Type B pancreatic cell (in vitro differentiated cells): ENCODE measurements around the gene GRIK5. TPM values are rescaled to one million over a fixed set of nuclear protein-coding genes. Genes with fewer than 3 reads are reported as not detected.

Experiments used
- DNase-seq: peaks from one replicate; pipeline ENCODE4 v3.0.0; 2021; ENCODE audit warnings: mixed read lengths; ENCODE audit not compliant: unreplicated experiment; ENCODE audit errors: extremely low spot score
- H3K27ac Mint-ChIP-seq: 2 replicates; pipeline ENCODE4 v1.8.0; 2021; ENCODE audit warnings: mild to moderate bottlenecking, mixed read lengths
- H3K27me3 Mint-ChIP-seq: 2 replicates; pipeline ENCODE4 v1.8.0; 2021; ENCODE audit warnings: mixed read lengths
- H3K36me3 Mint-ChIP-seq: 2 replicates; pipeline ENCODE4 v1.8.0; 2021; ENCODE audit warnings: mixed read lengths
- H3K4me1 Mint-ChIP-seq: one replicate; pipeline ENCODE4 v1.8.0; 2021; ENCODE audit warnings: mixed read lengths; ENCODE audit not compliant: unreplicated experiment
- H3K4me3 Mint-ChIP-seq: 2 replicates; pipeline ENCODE4 v1.8.0; 2021; ENCODE audit warnings: mild to moderate bottlenecking, mixed read lengths
- H3K9me3 Mint-ChIP-seq: 2 replicates; pipeline ENCODE4 v1.8.0; 2021; ENCODE audit warnings: mixed read lengths
- CTCF ChIP-seq: fragments of 200-600 bp; sonication (generic); conservative IDR thresholded peaks from 2 replicates; pipeline ENCODE4 v1.5.0; 2021; ENCODE audit warnings: antibody characterized with exemption, mild to moderate bottlenecking
- total RNA-seq: library from RNA; stranded (reverse); gene quantifications from 2 replicates; pipeline ENCODE4 v1.2.1, GENCODE V29; 2021; ENCODE audit warnings: low replicate concordance

Gene GRIK5
- total RNA-seq, 1 donor from 2014 or later, result 5.8 TPM

GRCh38 chr19:41991025-41991424, 79.0 kb downstream of the GRIK5 start:
- no peak for TF ChIP-seq CTCF
- H3K4me3 Mint-ChIP-seq, result no peak overlapping the region
- H3K9me3 Mint-ChIP-seq, result no peaks in the 10 kb centered on the region
- DNase-seq, result no peak
- no peak overlapping the region for H3K27ac Mint-ChIP-seq
- peaks cover 35% of the 10 kb centered on the region for H3K27me3 Mint-ChIP-seq
- H3K4me1 Mint-ChIP-seq, result peaks cover 10% of the 10 kb centered on the region
- no peaks in the 10 kb centered on the region for H3K36me3 Mint-ChIP-seq

GRCh38 chr19:41990615-41991014, 79.4 kb downstream of the GRIK5 start:
- H3K9me3 Mint-ChIP-seq, result no peaks in the 10 kb centered on the region
- H3K4me3 Mint-ChIP-seq, result no peak overlapping the region
- peaks cover 31% of the 10 kb centered on the region for H3K27me3 Mint-ChIP-seq
- DNase-seq, result no peak
- no peaks in the 10 kb centered on the region for H3K36me3 Mint-ChIP-seq
- H3K27ac Mint-ChIP-seq, result no peak overlapping the region
- H3K4me1 Mint-ChIP-seq, result peaks cover 9% of the 10 kb centered on the region
- no peak for TF ChIP-seq CTCF

DNA sequence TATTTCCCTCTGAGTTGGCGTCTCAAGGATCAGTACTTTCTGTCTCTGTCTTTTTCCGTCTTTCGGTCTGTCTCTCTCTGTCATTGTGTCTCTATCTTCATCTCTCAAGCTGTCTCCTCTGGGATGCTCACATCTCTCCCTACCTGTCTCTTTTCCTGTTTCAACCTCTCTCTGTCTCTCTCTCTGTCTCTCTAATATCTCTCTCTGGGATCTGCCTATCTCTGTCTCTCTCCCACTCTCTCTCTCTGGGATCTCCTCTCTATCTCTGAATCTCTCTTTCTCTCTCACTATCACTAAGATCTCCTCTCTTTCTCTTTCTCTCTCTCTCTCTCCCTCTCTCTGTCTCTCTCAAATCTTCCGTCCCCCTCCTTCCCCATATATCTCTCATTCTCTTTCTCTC, 80.0 kb downstream of the GRIK5 start:
- Mint-ChIP-seq H3K4me1 (peaks cover 4% of the 10 kb centered on the region), H3K36me3 (no peaks in the 10 kb centered on the region), H3K27me3 (peaks cover 25% of the 10 kb centered on the region), H3K27ac (no peak overlapping the region), H3K9me3 (no peaks in the 10 kb centered on the region), H3K4me3 (no peak overlapping the region)
- DNase-seq, result no peak
- no peak for TF ChIP-seq CTCF

GRCh38 chr19:41988947-41989346, 81.1 kb downstream of the GRIK5 start:
- H3K27me3 Mint-ChIP-seq, result peaks cover 19% of the 10 kb centered on the region

GRCh38 chr19:41987141-41987860, 82.7 kb downstream of the GRIK5 start:
- DNase-seq, result no peak
- Mint-ChIP-seq H3K4me3 (no peak overlapping the region), H3K27me3 (peaks cover 6% of the 10 kb centered on the region), H3K9me3 (no peaks in the 10 kb centered on the region), H3K4me1 (no peaks in the 10 kb centered on the region), H3K27ac (no peak overlapping the region), H3K36me3 (no peaks in the 10 kb centered on the region)
- no peak for TF ChIP-seq CTCF

More at GRCh38 chr19:41988947-41989346, 81.1 kb downstream of the GRIK5 start:
- Mint-ChIP-seq H3K36me3 (no peaks in the 10 kb centered on the region), H3K9me3 (no peaks in the 10 kb centered on the region), H3K4me1 (peaks cover 4% of the 10 kb centered on the region), H3K27ac (no peak overlapping the region), H3K4me3 (no peak overlapping the region)
- no peak for TF ChIP-seq CTCF
- DNase-seq, result no peak

DNA sequence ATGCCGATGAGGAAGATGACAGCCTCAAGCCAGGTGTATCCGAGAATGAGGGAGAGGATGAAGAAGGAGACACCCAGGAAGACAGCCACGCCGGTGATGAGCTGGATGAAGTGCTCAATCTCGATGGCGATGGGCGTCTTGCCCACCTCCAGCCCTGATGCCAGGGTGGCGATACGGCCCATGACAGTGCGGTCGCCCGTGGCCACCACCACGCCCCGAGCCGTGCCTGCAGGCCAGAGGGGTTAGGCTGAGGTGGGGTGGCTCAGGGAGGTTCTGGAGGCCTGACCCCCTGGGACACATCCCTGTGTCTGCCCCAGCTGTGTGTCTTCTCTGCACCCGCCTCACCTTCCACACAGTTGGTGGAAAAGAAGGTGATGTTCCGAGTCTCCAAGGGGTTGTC, 85.0 kb downstream of the GRIK5 start:
- no peak for DNase-seq
- H3K27ac Mint-ChIP-seq, result no peak overlapping the region

More for the DNA sequence above, 85.0 kb downstream of the GRIK5 start:
- Mint-ChIP-seq H3K4me3 (no peak overlapping the region), H3K36me3 (no peaks in the 10 kb centered on the region), H3K9me3 (no peaks in the 10 kb centered on the region), H3K4me1 (no peaks in the 10 kb centered on the region), H3K27me3 (peaks cover 6% of the 10 kb centered on the region)
- no peak for TF ChIP-seq CTCF
